IMR-90 (cell line): ENCODE measurements around the gene SEMA6D. TPM values are rescaled to one million over a fixed set of nuclear protein-coding genes. Genes with fewer than 3 reads are reported as not detected.

Experiments used
- ATAC-seq: fragments of 200-7000 bp; cut with Tn5 transposase; 2 replicates; pipeline ENCODE4 v1.9.1; 2020; ENCODE audit warnings: low read depth, mild to moderate bottlenecking, moderate library complexity
- BruUV-seq: library from RNA; stranded (reverse); fragments of 400-500 nt; replicated peaks from 2 replicates; lab custom pipeline; 2021; lab: Mats Ljungman, UMichigan
- CTCF ChIA-PET: fragments of 300-600 bp; formaldehyde crosslinking; extraction: SDS; loops from one replicate; lab custom pipeline; 2021; ENCODE audit warnings: antibody characterized with exemption; lab: Yijun Ruan, JAX
- POLR2A ChIA-PET: fragments of 300-600 bp; sonication (Branson Sonifier 250); formaldehyde crosslinking; loops from one replicate; lab custom pipeline; 2022; ENCODE audit warnings: antibody characterized with exemption; ENCODE audit not compliant: unreplicated experiment; lab: Charles Lee
- DNase-seq: peaks from one replicate; pipeline ENCODE4 v3.0.0; 2013
- H2AFZ ChIP-seq: replicated peaks from 2 replicates; pipeline ENCODE3; 2013; ENCODE audit warnings: low read length, mild to moderate bottlenecking; ENCODE audit not compliant: poor library complexity
- H2AK5ac ChIP-seq: 2 replicates; pipeline ENCODE4 v1.6.1; 2013; ENCODE audit warnings: low read depth, low read length, inconsistent platforms
- H2AK9ac ChIP-seq: replicated peaks from 2 replicates; pipeline ENCODE3; 2013; ENCODE audit warnings: mild to moderate bottlenecking, low read depth, low read length, moderate library complexity; ENCODE audit not compliant: poor library complexity
- H2BK120ac ChIP-seq: 2 replicates; pipeline ENCODE4 v1.6.1; 2013; ENCODE audit warnings: low read depth, low read length, inconsistent platforms
- H2BK15ac ChIP-seq: 3 replicates; pipeline ENCODE4 v1.6.1; 2013; ENCODE audit warnings: low read depth, low read length, inconsistent platforms
- H2BK20ac ChIP-seq: 2 replicates; pipeline ENCODE4 v1.6.1; 2013; ENCODE audit warnings: low read depth, mild to moderate bottlenecking, inconsistent platforms, low read length, moderate library complexity
- H2BK5ac ChIP-seq: 2 replicates; pipeline ENCODE4 v1.6.1; 2013; ENCODE audit warnings: mild to moderate bottlenecking, low read depth, low read length, inconsistent platforms; ENCODE audit not compliant: poor library complexity, severe bottlenecking
- H3K14ac ChIP-seq: replicated peaks from 2 replicates; pipeline ENCODE4 v1.6.1; 2013; ENCODE audit warnings: low read depth, low read length, inconsistent platforms
- H3K18ac ChIP-seq: 2 replicates; pipeline ENCODE4 v1.6.1; 2013; ENCODE audit warnings: low read depth, low read length, control low read depth
- H3K23ac ChIP-seq: 2 replicates; pipeline ENCODE4 v1.6.1; 2013; ENCODE audit warnings: low read depth, low read length, inconsistent platforms
- H3K27ac ChIP-seq: 2 replicates; pipeline ENCODE4 v1.5.1; 2013; ENCODE audit warnings: mild to moderate bottlenecking, control low read depth, low read length; ENCODE audit not compliant: insufficient read depth
- H3K27me3 ChIP-seq: 2 replicates; pipeline ENCODE4 v1.6.1; 2013; ENCODE audit warnings: low read length; ENCODE audit not compliant: control insufficient read depth, insufficient read depth
- H3K36me3 ChIP-seq: 2 replicates; pipeline ENCODE4 v1.6.1; 2013; ENCODE audit warnings: low read length, mixed read lengths; ENCODE audit not compliant: control insufficient read depth, insufficient read depth
- H3K4ac ChIP-seq: 2 replicates; pipeline ENCODE4 v1.6.1; 2013; ENCODE audit warnings: low read depth, low read length, inconsistent platforms
- H3K4me1 ChIP-seq: 2 replicates; pipeline ENCODE4 v1.6.1; 2013; ENCODE audit warnings: low read length, mixed read lengths; ENCODE audit not compliant: control insufficient read depth, insufficient read depth
- H3K4me2 ChIP-seq: 2 replicates; pipeline ENCODE4 v1.6.1; 2013; ENCODE audit warnings: low read depth, mild to moderate bottlenecking, control low read depth, low read length, moderate library complexity
- H3K4me3 ChIP-seq: 2 replicates; pipeline ENCODE4 v1.5.1; 2013; ENCODE audit warnings: low read depth, mild to moderate bottlenecking, control low read depth, low read length, moderate library complexity; ENCODE audit not compliant: insufficient read depth
- H3K56ac ChIP-seq: 2 replicates; pipeline ENCODE4 v1.6.1; 2013; ENCODE audit warnings: low read length, inconsistent platforms; ENCODE audit not compliant: insufficient read depth; ENCODE audit errors: extremely low read depth
- H3K79me1 ChIP-seq, 2 experiments: 2 replicates each; pipeline ENCODE4 v1.6.1; 2013; ENCODE audit warnings: low read length in 2 of 2, inconsistent platforms in 1 of 2, low read depth in 1 of 2
- H3K9ac ChIP-seq: 2 replicates; pipeline ENCODE4 v1.6.1; 2013; ENCODE audit warnings: low read depth, low read length, control low read depth
- H3K9me1 ChIP-seq: 2 replicates; pipeline ENCODE4 v1.6.1; 2013; ENCODE audit warnings: low read length, inconsistent platforms; ENCODE audit not compliant: insufficient read depth
- H3K9me3 ChIP-seq: 2 replicates; pipeline ENCODE4 v1.6.1; 2013; ENCODE audit warnings: low read length; ENCODE audit not compliant: control insufficient read depth, insufficient read depth
- H4K20me1 ChIP-seq: 2 replicates; pipeline ENCODE4 v1.6.1; 2013; ENCODE audit warnings: low read length, inconsistent platforms; ENCODE audit not compliant: insufficient read depth
- H4K5ac ChIP-seq: 2 replicates; pipeline ENCODE4 v1.6.1; 2013; ENCODE audit warnings: mild to moderate bottlenecking, low read depth, low read length, control low read depth
- H4K8ac ChIP-seq, 2 experiments: 2 replicates each; pipeline ENCODE4 v1.6.1; 2013; ENCODE audit warnings: low read depth in 2 of 2, low read length in 2 of 2, control low read depth in 1 of 2, inconsistent platforms in 1 of 2
- H4K91ac ChIP-seq: 2 replicates; pipeline ENCODE4 v1.6.1; 2013; ENCODE audit warnings: low read depth, low read length, inconsistent platforms; ENCODE audit not compliant: insufficient read depth
- BHLHE40 ChIP-seq: fragments of 150-350 bp; IDR thresholded peaks from 2 replicates; pipeline ENCODE4 v1.6.1; 2016; ENCODE audit warnings: mild to moderate bottlenecking, low read depth, low read length
- CEBPB ChIP-seq: IDR thresholded peaks from 2 replicates; pipeline ENCODE4 v1.6.1; 2012; ENCODE audit warnings: low read depth, low read length, improper control_type of control experiment
- CHD1 ChIP-seq: IDR thresholded peaks from 2 replicates; pipeline ENCODE4 v1.6.1; 2012; ENCODE audit warnings: low read depth, low read length, improper control_type of control experiment
- FOS ChIP-seq: fragments of 150-350 bp; IDR thresholded peaks from 2 replicates; pipeline ENCODE4 v1.6.1; 2016; ENCODE audit warnings: low read depth, low read length
- MAFK ChIP-seq: IDR thresholded peaks from 2 replicates; pipeline ENCODE4 v1.6.1; 2012; ENCODE audit warnings: low read depth, low read length, improper control_type of control experiment
- MAZ ChIP-seq: IDR thresholded peaks from 2 replicates; pipeline ENCODE4 v1.6.1; 2012; ENCODE audit warnings: low read depth, mild to moderate bottlenecking, low read length, improper control_type of control experiment, moderate library complexity, borderline replicate concordance
- MXI1 ChIP-seq: IDR thresholded peaks from 2 replicates; pipeline ENCODE4 v1.6.1; 2012; ENCODE audit warnings: low read depth, mild to moderate bottlenecking, low read length, moderate library complexity, borderline replicate concordance
- NFE2L2 ChIP-seq: fragments of 150-350 bp; IDR thresholded peaks from 2 replicates; pipeline ENCODE4 v1.6.1; 2016; ENCODE audit warnings: low read depth, mild to moderate bottlenecking, low read length
- POLR2A ChIP-seq: IDR thresholded peaks from 2 replicates; pipeline ENCODE4 v1.6.1; 2012; ENCODE audit warnings: mild to moderate bottlenecking, low read depth, low read length
- RAD21 ChIP-seq: IDR thresholded peaks from 2 replicates; pipeline ENCODE4 v1.6.1; 2012; ENCODE audit warnings: low read length, improper control_type of control experiment
- RCOR1 ChIP-seq: IDR thresholded peaks from 2 replicates; pipeline ENCODE4 v1.6.1; 2012; ENCODE audit warnings: mild to moderate bottlenecking, low read length, improper control_type of control experiment; ENCODE audit not compliant: insufficient replicate concordance
- RFX5 ChIP-seq: IDR thresholded peaks from 2 replicates; pipeline ENCODE4 v1.8.0; 2012; ENCODE audit warnings: low read depth, mild to moderate bottlenecking, low read length, moderate library complexity
- SMC3 ChIP-seq: fragments of 150-350 bp; IDR thresholded peaks from 2 replicates; pipeline ENCODE4 v1.6.1; 2016; ENCODE audit warnings: low read depth, mild to moderate bottlenecking, antibody characterized with exemption, low read length, moderate library complexity
- WGBS, 2 experiments: methylation state at CpG; one replicate each; pipeline versions ENCODE4 v1.1.5 to v1.1.7; 2013; ENCODE audit warnings: missing lambda C conversion rate in 2 of 2; ENCODE audit not compliant: insufficient read length in 1 of 2; ENCODE audit errors: extremely low coverage in 2 of 2; 5-methylcytosine and 5-hydroxymethylcytosine counted together
- dilution Hi-C: fragments of 300-500 bp; cut with HindIII; formaldehyde crosslinking; loops from one replicate; pipeline ENCODE4 v1.14.3; 2018; ENCODE audit warnings: low sequenced_read_pairs; ENCODE audit not compliant: unreplicated experiment
- in situ Hi-C: fragments of 300-500 bp; cut with MboI; formaldehyde crosslinking; loops from 3 replicates; pipeline ENCODE4 v1.14.3; 2019; ENCODE audit warnings: low sequenced_read_pairs, inconsistent platforms, mixed read lengths
- intact Hi-C: fragments of 100-400 bp; cut with micrococcal nuclease; formaldehyde crosslinking; loops from 2 replicates; pipeline ENCODE4 v1.10.0; 2022
- polyA plus RNA-seq, 3 experiments: library from polyadenylated mRNA; depleted of rRNA; stranded (reverse); fragments of >200 nt; gene quantifications; 2 replicates each; pipeline ENCODE4 v1.2.3, GENCODE V29; 2012; ENCODE audit warnings: low replicate concordance in 1 of 3
- total RNA-seq: library from RNA; depleted of rRNA; stranded (reverse); fragments of >200 nt; gene quantifications from 2 replicates; pipeline ENCODE4 v1.2.3, GENCODE V29; 2012
- TF ChIP-seq, protein P1 (sequence below): conservative IDR thresholded peaks from 2 replicates; pipeline ENCODE4 v1.5.1; 2012; ENCODE audit warnings: mild to moderate bottlenecking, low read depth, low read length, improper control_type of control experiment
- TF ChIP-seq, protein P2 (sequence below): fragments of 150-350 bp; IDR thresholded peaks from 2 replicates; pipeline ENCODE4 v1.6.1; 2017; ENCODE audit warnings: mild to moderate bottlenecking, antibody characterized with exemption, low read length, low read depth
- TF ChIP-seq, protein P3 (sequence below): fragments of 150-350 bp; IDR thresholded peaks from 2 replicates; pipeline ENCODE4 v1.6.1; 2016; ENCODE audit warnings: low read depth, mild to moderate bottlenecking, low read length, moderate library complexity, borderline replicate concordance

Gene SEMA6D
- total and polyA plus RNA-seq, 2 of the 4 experiments (the other 2 are of a cell fraction), result 12.6 to 17.4 TPM

DNA sequence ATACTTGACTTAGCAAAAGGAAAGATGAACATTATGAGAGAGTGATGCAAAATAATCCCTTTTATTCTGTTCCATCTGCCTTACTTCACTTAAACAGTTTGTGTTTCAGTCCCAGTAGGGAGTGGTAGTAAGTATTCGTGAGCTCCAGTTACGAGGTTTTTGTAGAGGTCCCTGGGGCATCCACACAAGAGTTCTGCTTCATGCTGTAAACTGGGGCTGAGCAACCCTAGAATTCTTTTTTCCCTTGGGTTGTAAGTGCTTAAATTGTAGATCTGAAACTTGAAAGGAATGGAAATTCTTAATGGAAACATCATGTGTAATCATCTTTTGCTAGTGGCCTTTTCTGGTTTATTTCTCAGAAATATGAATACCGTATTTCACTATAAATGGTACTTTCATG is 79.5 kb downstream of the SEMA6D start:
- in situ Hi-C loops (no loop called here), dilution Hi-C loops (no loop called here), intact Hi-C loops (no loop called here)
- Histone ChIP-seq H3K9ac (no peak overlapping the region), H2AK5ac (no peak overlapping the region), H3K56ac (no peak overlapping the region), H4K8ac (no peak overlapping the region), H2AFZ (no peak overlapping the region), H4K91ac (no peak overlapping the region), H3K4me1 (no peaks in the 10 kb centered on the region), H4K5ac (no peak overlapping the region), H3K27me3 (peaks cover 8% of the 10 kb centered on the region), H2BK20ac (no peak overlapping the region), H3K18ac (no peak overlapping the region), H3K27ac (no peak overlapping the region), H2AK9ac (no peak overlapping the region), H2BK5ac (no peak overlapping the region), H2BK120ac (no peak overlapping the region), H3K14ac (no peak overlapping the region), H4K20me1 (no peaks in the 10 kb centered on the region), H2BK15ac (no peak overlapping the region), H3K4me2 (no peak overlapping the region), H3K36me3 (no peaks in the 10 kb centered on the region), H3K4ac (no peak overlapping the region), H3K79me1 (no peaks in the 10 kb centered on the region), H3K9me3 (no peaks in the 10 kb centered on the region), H3K23ac (no peak overlapping the region), H3K4me3 (no peak overlapping the region), H3K9me1 (no peaks in the 10 kb centered on the region)
- no peak for TF ChIP-seq FOS
- no peak for TF ChIP-seq RFX5
- no peak for TF ChIP-seq MXI1
- TF ChIP-seq, protein P1, sequence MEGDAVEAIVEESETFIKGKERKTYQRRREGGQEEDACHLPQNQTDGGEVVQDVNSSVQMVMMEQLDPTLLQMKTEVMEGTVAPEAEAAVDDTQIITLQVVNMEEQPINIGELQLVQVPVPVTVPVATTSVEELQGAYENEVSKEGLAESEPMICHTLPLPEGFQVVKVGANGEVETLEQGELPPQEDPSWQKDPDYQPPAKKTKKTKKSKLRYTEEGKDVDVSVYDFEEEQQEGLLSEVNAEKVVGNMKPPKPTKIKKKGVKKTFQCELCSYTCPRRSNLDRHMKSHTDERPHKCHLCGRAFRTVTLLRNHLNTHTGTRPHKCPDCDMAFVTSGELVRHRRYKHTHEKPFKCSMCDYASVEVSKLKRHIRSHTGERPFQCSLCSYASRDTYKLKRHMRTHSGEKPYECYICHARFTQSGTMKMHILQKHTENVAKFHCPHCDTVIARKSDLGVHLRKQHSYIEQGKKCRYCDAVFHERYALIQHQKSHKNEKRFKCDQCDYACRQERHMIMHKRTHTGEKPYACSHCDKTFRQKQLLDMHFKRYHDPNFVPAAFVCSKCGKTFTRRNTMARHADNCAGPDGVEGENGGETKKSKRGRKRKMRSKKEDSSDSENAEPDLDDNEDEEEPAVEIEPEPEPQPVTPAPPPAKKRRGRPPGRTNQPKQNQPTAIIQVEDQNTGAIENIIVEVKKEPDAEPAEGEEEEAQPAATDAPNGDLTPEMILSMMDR, result no peak
- TF ChIP-seq CEBPB, result no peak
- TF ChIP-seq NFE2L2, result no peak
- TF ChIP-seq, protein P2, sequence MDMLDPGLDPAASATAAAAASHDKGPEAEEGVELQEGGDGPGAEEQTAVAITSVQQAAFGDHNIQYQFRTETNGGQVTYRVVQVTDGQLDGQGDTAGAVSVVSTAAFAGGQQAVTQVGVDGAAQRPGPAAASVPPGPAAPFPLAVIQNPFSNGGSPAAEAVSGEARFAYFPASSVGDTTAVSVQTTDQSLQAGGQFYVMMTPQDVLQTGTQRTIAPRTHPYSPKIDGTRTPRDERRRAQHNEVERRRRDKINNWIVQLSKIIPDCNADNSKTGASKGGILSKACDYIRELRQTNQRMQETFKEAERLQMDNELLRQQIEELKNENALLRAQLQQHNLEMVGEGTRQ, result no peak
- no peak for TF ChIP-seq CHD1
- no peak for TF ChIP-seq RCOR1
- TF ChIP-seq MAZ, result no peak
- no peak for TF ChIP-seq BHLHE40
- TF ChIP-seq RAD21, result no peak
- TF ChIP-seq, protein P3, sequence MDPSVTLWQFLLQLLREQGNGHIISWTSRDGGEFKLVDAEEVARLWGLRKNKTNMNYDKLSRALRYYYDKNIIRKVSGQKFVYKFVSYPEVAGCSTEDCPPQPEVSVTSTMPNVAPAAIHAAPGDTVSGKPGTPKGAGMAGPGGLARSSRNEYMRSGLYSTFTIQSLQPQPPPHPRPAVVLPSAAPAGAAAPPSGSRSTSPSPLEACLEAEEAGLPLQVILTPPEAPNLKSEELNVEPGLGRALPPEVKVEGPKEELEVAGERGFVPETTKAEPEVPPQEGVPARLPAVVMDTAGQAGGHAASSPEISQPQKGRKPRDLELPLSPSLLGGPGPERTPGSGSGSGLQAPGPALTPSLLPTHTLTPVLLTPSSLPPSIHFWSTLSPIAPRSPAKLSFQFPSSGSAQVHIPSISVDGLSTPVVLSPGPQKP, result no peak
- no peak for TF ChIP-seq SMC3
- no peak for TF ChIP-seq MAFK
- TF ChIP-seq POLR2A, result no peak
- no TSS peak for BruUV-seq
- ATAC-seq, result no peak
- CTCF ChIA-PET, result interaction anchor here (0.6 to 1.4 kb wide), 3 partner anchors 12 to 683 kb away, joined by 3 read pairs; no protein-coding TSS in a partner anchor
- DNase-seq, result no peak
- POLR2A ChIA-PET, result no interaction called here
- no CpG with 5 or more reads among the region's 3 CpGs for WGBS, 2 experiments
